Ascending aorta (tissue), 2 donors: Measurements from ENCODE around the gene EPHA1. TPM values are rescaled to one million over a fixed set of nuclear protein-coding genes. Genes with fewer than 3 reads are reported as not detected.

Experiments
- DNase-seq, 2 donors: peaks; one replicate each; pipeline ENCODE4 v3.0.0-alpha.2; 2019; ENCODE audit warnings: low spot score in 2 of 2
- H3K27ac ChIP-seq, 2 donors: fragments of 200-600 bp; sonication (generic); one replicate each; pipeline ENCODE4 v1.5.1; 2016 to 2017; ENCODE audit warnings: mild to moderate bottlenecking in 1 of 2
- H3K27me3 ChIP-seq: fragments of 200-600 bp; sonication (generic); one replicate; pipeline ENCODE4 v1.5.1; 2017
- H3K36me3 ChIP-seq, 2 donors: fragments of 200-600 bp; sonication (generic); one replicate each; pipeline ENCODE4 v1.5.1; 2016
- H3K4me1 ChIP-seq, 2 donors: fragments of 200-600 bp; sonication (generic); one replicate each; pipeline ENCODE4 v1.5.1; 2016 to 2017; ENCODE audit warnings: mild to moderate bottlenecking in 1 of 2
- H3K4me3 ChIP-seq, 2 donors: fragments of 200-600 bp; sonication (generic); one replicate each; pipeline ENCODE4 v1.5.1; 2016 to 2017; ENCODE audit warnings: mild to moderate bottlenecking in 1 of 2
- H3K9me3 ChIP-seq, 2 donors: fragments of 200-600 bp; sonication (generic); one replicate each; pipeline ENCODE4 v1.5.1; 2016
- intact Hi-C: fragments of 100-400 bp; cut with DNase I; formaldehyde crosslinking; loops from one replicate; pipeline ENCODE4 v1.15.1; 2023
- total RNA-seq: library from RNA; depleted of rRNA; stranded (reverse); fragments of >200 nt; gene quantifications from one replicate; pipeline ENCODE4 v1.1.0, GENCODE V29; 2016
- TF ChIP-seq, protein P1 (sequence below), 3 experiments: fragments of 200-600 bp in 2 of 3; fragments of 450-650 bp in 1 of 3; sonication (generic) in 2 of 3; IDR thresholded peaks; one replicate each; pipeline ENCODE4 v1.5.1; 2016 to 2019; ENCODE audit warnings: antibody characterized with exemption in 3 of 3, mild to moderate bottlenecking in 1 of 3, moderate library complexity in 1 of 3

EPHA1 gene
- not detected for total RNA-seq

GRCh38 chr7:143408686-143409561 lies at the start of gene EPHA1:
TSS of gene EPHA1 (minus strand) at chr7:143408856. CDS start at chr7:143408805, 51 bp downstream.
- TF ChIP-seq, protein P1, sequence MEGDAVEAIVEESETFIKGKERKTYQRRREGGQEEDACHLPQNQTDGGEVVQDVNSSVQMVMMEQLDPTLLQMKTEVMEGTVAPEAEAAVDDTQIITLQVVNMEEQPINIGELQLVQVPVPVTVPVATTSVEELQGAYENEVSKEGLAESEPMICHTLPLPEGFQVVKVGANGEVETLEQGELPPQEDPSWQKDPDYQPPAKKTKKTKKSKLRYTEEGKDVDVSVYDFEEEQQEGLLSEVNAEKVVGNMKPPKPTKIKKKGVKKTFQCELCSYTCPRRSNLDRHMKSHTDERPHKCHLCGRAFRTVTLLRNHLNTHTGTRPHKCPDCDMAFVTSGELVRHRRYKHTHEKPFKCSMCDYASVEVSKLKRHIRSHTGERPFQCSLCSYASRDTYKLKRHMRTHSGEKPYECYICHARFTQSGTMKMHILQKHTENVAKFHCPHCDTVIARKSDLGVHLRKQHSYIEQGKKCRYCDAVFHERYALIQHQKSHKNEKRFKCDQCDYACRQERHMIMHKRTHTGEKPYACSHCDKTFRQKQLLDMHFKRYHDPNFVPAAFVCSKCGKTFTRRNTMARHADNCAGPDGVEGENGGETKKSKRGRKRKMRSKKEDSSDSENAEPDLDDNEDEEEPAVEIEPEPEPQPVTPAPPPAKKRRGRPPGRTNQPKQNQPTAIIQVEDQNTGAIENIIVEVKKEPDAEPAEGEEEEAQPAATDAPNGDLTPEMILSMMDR (IDR thresholded peaks at IDR 0.05) = peak in 2 of 3 experiments; percentile 24 to 27
- peak within 1 kb of the TSS in 1 of 2 donors; percentile 35 for H3K4me3 ChIP-seq
- peak in 1 of 2 donors; percentile 56 for DNase-seq

GRCh38 chr7:143458263-143458662 lies 49.6 kb upstream of the EPHA1 start:
- TF ChIP-seq, protein P1 (IDR thresholded peaks at IDR 0.05) = no peak
- Histone ChIP-seq H3K36me3 (no peaks in the 10 kb centered on the region), H3K27ac (no peak overlapping the region), H3K4me1 (no peaks in the 10 kb centered on the region), H3K4me3 (no peak overlapping the region), H3K9me3 (no peaks in the 10 kb centered on the region), H3K27me3 (no peaks in the 10 kb centered on the region)
- intact Hi-C loops = no loop called here
- no peak for DNase-seq

More at GRCh38 chr7:143408686-143409561, at the start of gene EPHA1:
- H3K4me1 ChIP-seq = peaks cover 8 to 24% of the 10 kb centered on the region in 2 donors
- H3K9me3 ChIP-seq = no peaks in the 10 kb centered on the region
- intact Hi-C loops = no loop called here
- no peaks in the 10 kb centered on the region for H3K36me3 ChIP-seq
- H3K27me3 ChIP-seq = no peaks in the 10 kb centered on the region
- peak within 1 kb of the TSS; percentile 32 to 49 for H3K27ac ChIP-seq

DNA sequence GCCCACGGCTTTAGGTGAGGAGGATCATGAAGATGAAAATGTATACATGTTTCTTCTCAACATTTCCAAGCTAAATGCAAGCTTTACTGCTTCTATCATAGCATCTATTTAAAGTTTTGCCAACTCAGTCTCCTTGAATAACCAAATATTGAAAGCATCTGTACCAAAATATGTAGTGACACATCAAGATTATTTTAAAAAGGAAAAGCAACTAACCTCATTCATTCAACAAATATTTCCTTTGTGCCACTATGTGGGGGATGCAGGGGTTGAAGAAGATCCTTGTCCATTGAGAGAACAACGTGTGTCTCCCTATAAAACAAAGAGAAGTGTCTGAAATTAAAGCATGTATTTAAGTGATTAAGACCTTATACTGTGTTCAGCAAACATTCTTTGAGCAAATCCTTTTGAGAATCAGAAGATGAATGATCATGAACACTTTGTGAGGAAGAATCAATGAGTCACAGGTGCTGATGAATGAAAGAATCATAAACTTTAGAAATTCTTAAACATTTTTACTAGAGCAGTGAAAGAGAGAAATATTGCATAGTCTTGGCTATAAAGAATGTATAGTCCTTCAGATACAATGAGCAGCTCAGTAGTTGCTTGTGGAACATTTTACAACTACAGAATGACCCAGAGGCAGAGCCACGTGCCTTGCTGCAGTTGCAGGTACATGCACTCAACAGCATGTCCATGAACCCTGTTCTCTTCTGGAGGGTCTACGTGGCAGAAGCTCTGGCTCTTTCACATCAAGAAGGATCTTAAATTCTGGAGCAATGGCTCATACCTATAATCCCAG lies 48.5 kb upstream of the EPHA1 start:
- Histone ChIP-seq H3K4me1 (no peaks in the 10 kb centered on the region), H3K4me3 (no peak overlapping the region), H3K36me3 (no peaks in the 10 kb centered on the region), H3K9me3 (no peaks in the 10 kb centered on the region), H3K27ac (no peak overlapping the region), H3K27me3 (no peaks in the 10 kb centered on the region)
- no peak for DNase-seq
- TF ChIP-seq, protein P1 (IDR thresholded peaks at IDR 0.05) = no peak
- intact Hi-C loops = no loop called here

DNA sequence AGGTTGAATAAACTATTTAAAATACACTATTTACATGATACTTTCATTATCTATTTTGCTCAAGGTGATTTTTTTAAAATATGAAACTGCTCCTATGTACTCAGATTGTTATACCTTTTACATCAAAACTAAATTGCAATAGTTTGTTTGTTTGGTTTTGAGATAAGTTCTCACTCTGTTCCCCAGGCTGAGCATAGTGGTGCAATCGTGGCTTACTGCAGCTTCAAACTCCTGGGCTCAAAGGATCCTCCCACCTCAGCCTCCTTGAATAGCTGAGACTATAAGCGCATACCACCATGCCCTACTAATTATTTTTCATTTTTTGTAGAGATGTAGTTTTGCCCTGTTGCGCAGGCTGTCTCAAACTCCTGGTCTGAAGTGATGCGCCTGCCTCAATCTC lies 47.3 kb upstream of the EPHA1 start:
- TF ChIP-seq, protein P1 (IDR thresholded peaks at IDR 0.05) = no peak
- Histone ChIP-seq H3K4me3 (no peak overlapping the region), H3K9me3 (no peaks in the 10 kb centered on the region), H3K27ac (no peak overlapping the region), H3K4me1 (no peaks in the 10 kb centered on the region), H3K36me3 (no peaks in the 10 kb centered on the region), H3K27me3 (no peaks in the 10 kb centered on the region)
- intact Hi-C loops = no loop called here
- no peak for DNase-seq

DNA sequence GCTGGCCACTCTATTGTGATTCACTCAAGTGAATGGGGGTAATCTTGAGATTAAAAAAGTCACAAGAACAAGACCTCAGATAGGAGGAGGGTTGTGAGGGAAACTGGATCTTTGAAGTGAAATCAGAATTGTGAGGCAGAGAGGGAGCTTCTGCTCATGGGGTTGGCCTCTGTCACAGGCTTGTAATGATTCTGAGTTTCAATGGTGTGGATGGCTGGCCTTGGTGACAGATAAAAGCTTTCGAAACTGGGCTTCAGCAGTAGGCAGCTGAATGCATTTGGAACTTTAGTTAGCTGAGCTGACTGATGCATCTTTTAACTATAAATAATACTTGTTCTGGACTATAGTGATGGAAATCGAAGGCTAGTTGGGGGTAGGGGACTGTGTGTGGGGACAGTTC lies 46.8 kb upstream of the EPHA1 start:
- DNase-seq = no peak
- H3K9me3 ChIP-seq = no peaks in the 10 kb centered on the region
- H3K27me3 ChIP-seq = no peaks in the 10 kb centered on the region
- H3K36me3 ChIP-seq = no peaks in the 10 kb centered on the region
- H3K4me1 ChIP-seq = no peaks in the 10 kb centered on the region
- TF ChIP-seq, protein P1 (IDR thresholded peaks at IDR 0.05) = no peak
- H3K4me3 ChIP-seq = no peak overlapping the region
- no peak overlapping the region for H3K27ac ChIP-seq
- intact Hi-C loops = no loop called here
